HG03575 (cell line): ENCODE data around the gene ARPIN.
"Not testable (repeated sequence)": the region's sequence is repeated elsewhere in the genome, so short reads cannot be mapped to it uniquely, and the experiment has no call there.

Source experiments
- ATAC-seq: cut with Tn5 transposase; IDR thresholded peaks from one replicate; pipeline ENCODE4 v1.9.1; 2021; ENCODE audit not compliant: unreplicated experiment, insufficient number of reproducible peaks, low FRiP score; ENCODE audit errors: extremely low read depth

The ARPIN gene

DNA sequence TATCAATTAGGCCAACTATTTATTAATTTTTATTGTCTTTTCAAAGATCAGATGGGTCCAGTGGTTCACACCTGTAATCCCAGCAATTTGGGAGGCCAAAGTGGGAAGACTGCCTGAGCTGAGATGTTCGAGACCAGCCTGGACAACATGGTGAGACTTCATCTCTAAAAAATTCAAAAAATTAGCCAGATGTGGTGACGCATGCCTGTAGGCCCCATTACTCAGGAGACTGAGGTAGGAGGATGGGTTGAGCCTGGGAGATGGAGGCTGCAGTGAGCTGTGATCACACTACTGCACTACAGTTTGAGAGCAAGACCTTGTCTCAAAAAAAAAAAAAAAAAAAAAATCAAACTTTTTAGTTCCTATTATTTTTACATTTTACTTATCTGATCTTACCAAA, 27.1 kb downstream of the ARPIN start:
- ATAC-seq: no peak

DNA sequence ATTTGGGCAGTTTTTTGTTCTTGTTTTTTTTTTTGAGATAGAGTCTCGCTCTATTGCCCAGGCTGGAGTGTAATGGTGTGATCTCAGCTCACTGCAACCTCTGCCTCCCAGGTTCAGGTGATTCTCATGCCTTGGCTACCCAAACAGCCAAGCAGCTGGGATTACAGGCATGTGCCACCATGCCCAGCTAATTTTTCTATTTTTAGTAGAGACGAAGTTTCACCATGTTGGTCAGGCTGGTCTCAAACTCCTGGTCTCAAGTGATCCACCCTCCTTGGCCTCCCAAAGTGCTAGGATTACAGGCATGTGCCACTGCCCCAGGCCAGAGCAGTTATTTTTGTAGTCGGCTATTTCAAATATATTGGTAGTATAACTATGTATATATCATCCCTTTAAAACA, 27.6 kb downstream of the ARPIN start:
- ATAC-seq: not testable (repeated sequence)

DNA sequence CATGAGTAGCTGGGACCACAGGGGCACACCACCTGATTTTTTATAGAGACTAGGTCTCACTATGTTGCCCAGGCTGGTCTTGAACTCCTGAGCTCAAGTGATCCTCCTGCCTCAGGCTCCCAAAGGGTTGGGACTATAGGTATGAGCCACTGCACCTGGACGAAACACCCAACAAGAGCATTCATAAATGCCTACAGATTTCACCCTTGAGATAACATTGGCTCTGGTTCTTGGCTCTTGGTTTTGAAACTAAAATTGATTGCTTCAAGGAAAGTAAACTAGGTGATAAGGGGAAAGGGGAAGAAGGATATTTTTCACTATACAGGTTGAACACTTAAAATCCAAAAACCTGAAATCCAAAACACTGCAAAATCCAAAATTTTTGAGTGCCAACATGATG, 29.2 kb downstream of the ARPIN start:
- ATAC-seq: no peak

DNA sequence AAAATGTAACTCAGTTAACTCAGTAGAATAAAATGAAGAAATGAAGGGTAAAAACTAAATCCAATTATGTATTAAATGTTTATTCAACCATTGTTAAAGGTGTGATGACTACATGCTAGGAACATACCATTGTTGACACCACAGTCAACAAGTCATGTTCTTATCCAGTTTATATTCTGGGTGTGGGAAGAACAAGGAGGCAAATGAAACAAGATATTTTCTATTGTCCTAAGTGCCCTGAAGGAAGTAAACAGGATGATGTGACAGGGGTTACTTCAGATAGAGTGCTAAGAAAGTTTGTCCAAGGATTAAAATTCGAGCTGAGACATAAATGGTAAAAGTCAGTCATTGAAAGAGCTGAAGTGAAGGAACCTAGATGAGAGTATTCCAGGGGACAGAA, 32.0 kb downstream of the ARPIN start:
- ATAC-seq: no peak

DNA sequence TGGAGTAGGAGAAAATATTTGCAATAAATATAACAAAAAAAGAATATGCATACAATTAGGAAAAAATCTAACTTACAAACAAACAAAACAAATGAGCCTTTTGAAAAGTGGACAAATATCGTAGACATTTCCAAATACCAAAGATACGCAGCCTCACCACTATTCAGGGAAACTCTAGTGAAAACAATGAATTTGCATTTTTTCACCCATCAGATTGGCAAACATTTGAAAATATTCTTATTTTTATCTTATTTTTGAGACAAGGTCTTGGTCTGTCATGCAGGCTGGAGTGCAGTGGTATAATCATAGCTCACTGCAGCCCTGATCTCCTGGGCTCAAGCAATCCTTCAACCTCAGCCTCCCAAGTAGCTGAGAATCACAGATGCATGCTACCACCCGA, 34.4 kb downstream of the ARPIN start:
- ATAC-seq: no peak

DNA sequence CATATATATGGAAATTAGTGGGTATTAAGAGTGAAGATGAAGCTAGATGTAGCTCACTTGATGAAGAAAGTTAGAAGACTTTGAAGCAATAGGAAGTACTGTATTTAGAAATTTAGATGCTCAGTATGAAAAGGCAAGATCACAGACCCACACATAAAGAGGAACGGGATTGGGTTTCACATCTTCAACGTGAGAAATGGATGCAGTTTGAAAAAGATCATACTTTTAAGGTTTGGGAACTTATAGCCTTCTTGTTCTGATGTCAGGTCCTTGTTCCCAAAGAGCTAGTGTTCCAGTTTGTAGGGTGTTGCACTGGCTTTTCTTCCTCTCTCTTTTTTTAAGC, 35.7 kb downstream of the ARPIN start:
- no peak for ATAC-seq

DNA sequence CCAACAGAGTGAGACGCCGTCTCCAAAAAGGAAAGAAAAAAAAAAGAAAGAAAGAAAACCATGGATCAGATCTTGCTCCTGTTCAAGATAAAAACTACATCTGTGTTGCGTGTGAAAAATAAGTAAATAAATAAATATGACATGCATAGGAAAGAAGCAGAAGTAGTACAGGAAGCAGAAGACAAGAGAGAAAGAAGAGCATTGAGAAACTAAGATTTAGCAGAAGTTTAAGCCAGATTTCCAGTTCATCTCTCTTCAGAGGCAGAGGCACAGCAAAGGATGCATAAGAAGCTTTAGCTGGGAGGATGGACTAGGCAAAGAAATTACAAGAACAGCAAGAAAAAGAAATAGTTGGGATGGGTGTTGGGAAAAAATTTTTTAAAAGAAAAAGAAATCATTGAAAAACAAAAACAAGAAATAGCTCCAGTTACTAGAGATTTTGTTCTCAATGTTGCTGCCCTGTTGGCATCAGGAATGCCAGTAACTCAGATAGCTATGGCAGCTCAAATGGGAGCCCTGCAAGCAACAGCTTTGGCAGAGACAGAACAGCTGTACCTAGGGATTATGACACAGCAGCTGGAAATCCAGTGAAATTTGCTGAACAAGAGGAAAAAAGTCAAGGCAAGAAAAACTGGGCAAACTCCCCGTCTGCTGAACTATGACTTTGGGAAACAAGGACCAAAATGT, 36.2 kb downstream of the ARPIN start:
- ATAC-seq: no peak

DNA sequence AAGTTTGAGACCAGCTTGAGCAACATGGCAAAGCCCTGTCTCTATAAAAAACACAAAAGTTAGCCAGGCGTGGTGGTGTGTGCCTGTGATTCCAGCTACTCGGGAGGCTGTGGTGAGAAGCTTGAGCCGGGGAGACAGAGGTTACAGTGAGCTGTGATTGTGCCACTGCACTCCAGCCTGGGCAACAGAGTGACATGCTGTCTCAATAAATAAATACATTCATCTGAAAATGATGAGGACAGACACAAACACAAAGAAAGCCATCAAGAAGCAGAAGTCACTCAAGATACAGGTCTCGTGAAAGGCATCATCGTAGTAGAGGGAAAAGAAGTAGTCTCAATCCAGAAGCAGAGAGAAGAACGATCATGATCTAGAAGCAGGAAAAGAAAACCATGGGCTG, 37.0 kb downstream of the ARPIN start:
- no peak for ATAC-seq

DNA sequence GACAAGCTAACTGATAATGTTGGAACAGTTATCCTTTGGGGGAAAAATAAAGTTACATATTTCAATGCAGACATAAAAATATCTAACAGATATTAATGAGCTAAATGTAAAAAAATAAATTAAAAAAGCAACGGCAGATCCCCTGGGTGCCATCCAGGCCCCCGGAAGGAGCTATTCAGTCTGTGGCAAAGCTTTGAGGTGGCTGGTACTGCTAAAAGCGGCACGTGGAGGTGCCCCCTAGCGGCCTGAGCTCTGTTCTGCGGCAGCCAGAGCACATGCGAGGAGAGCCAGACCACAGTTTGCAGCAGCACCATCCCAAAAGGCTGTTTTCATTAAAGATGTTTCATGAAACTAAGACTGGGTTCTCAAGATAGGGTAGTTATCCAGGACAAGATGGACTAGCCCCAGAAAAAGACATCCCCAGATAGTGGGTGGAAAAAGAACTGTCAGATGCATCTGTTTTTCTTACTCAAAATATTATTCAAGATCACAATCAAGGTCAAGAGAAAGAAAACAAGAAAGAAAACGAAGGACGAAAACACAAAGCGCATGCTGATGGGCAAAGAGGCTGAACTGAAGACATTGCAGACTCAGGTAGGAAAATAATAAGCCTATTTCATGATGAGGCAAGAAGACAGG, 37.7 kb downstream of the ARPIN start:
- no peak for ATAC-seq

DNA sequence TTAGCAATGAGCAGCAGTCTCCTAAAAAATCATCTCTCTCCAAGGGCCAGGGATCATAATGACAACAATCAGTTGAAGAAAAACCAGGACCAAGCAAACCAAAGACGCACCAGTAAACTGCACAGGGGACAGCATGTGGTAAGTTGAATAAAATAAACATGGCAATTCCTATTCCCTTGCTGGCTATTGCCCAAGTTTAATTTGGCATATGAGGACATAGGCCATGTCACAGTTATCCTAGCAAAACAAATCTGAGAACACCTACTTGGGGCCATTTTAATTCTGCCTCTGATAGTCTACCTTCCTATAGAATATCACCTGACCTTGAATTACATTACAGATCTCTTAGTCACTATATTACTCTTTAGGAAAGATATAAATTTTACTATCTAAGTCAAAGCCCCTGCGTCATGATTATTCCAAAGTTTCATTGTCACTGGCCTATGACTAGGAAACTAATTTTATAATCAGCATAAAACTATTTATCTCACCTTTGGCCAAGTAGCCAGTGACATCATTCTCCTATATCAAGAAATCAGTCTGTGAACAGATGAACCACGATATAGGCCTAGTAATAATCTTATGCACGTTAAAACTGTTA, 42.0 kb downstream of the ARPIN start:
- no peak for ATAC-seq

DNA sequence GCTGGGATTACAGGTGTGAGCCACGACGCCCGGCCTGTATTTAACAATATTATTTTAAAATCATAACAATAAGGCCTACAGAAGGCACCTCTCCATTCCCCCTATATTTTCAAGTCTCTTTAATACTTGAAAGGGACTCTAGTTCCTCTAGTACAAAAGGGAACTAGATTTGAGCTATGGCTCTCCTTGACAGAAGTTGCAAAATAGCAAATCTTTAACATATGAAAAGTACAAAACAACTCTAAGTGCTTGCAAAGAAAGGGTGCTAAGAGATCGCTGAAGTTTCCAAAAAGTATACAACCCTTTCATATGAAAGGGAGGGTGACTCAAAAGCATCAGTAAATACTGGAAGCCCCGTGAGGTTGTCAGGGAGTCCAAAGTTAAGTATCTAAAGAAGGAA, 42.7 kb downstream of the ARPIN start:
- ATAC-seq: no peak

DNA sequence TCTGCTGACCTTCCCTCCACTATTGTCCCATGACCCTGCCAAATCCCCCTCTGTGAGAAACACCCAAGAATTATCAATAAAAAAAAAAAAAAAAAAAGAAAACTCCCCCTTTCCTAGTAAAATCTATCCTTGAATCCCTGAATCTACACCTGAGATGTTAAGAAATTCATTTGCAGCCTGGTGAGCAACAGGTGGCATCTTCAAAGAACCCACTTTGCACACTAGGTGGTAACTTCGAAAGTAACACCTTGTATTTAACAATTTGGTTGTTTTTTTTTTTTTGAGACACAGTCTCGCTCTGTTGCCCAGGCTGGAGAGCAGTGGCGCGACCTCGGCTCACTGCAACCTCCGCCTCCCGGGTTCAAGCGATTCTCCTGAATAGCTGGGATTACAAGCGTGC, 43.3 kb downstream of the ARPIN start:
- ATAC-seq: not testable (repeated sequence)

DNA sequence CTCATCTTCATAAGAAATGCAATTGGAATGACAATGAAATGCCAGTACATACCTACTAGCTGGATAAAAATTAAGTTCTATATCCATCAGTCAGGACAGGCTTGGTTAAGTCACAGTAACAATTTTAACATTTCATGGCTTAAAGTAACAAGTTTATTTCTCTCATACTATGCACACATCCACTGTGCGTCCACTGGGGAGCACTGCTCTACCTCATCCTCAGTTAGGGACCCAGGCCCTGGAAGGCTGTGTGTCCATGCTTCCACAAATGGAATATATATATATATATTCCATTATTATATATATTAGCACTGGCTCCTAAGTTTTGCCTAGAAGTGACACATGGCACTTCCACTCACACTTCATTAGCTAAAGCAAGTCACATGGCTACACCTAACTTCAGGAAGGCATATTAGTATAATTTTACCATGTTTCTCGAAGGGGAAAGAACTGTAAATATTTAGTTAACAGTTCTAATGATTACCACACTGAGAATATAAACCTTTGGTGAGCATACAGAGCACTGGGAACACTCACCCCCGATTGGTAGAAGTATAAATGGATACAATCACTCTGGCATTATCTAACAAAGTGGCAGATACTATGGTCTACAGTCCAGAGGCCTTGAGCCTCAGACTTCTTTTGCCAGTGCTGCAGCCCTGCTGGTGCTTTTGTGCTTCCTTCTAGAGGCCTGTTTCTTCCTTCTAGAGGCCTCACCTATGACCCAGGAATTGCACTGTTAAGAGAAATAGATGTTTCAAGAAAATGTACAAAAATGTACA, 47.6 kb downstream of the ARPIN start:
- ATAC-seq: no peak

DNA sequence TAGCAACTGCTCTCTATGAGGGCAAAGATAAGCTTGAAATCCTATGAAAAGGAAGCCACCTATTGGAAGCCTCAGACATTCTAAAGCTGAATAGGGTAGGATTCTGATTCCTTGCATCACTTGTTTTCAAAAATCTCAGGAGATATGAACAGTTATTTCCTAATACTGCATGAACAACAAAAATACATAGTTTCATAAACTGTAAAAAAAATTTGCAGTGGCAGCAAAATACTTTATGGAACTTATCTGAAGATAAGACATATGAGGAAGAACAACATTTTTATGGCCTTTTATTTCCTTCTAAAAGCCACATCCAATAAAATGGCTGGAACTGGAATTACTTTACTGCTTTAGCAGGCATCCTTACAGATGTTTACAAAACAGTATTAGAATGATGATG, 48.8 kb downstream of the ARPIN start:
- no peak for ATAC-seq

DNA sequence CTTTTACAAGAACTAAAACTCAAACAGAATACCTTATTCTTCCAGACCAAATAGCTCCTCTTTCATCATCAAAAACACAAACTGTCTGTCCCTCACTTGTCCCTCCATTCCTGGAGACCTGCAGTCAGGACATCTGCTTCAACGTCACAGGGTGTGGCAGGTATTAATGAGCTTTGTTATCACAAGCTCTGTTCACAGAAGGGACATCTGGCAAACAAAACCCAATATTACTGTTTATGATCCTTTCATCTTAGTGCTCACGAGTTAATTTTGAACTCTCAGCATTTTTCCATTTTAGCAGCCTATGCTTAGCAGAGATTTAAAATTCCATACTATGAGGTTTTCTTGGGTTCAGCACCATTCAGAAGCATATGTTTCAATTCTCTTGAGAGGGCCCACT, 51.9 kb downstream of the ARPIN start:
- no peak for ATAC-seq

DNA sequence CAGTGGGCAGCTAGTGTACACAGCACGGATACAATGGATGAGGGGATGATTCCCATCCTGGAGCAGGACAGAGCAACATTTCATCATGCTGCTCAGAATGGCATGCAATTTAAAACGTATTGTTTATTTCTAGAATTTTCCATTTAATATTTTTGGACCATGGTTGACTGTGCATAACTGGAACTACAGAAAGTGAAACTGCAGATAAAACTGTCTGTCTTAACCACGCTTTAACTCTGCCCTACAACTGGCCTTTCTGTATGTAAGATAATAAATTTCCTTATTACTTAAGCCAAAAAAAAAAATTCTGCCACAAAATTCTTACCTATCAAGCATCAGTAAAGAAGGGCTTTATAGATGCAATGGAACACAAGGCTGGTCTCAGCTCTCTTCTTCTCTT, 52.3 kb downstream of the ARPIN start:
- ATAC-seq: no peak

DNA sequence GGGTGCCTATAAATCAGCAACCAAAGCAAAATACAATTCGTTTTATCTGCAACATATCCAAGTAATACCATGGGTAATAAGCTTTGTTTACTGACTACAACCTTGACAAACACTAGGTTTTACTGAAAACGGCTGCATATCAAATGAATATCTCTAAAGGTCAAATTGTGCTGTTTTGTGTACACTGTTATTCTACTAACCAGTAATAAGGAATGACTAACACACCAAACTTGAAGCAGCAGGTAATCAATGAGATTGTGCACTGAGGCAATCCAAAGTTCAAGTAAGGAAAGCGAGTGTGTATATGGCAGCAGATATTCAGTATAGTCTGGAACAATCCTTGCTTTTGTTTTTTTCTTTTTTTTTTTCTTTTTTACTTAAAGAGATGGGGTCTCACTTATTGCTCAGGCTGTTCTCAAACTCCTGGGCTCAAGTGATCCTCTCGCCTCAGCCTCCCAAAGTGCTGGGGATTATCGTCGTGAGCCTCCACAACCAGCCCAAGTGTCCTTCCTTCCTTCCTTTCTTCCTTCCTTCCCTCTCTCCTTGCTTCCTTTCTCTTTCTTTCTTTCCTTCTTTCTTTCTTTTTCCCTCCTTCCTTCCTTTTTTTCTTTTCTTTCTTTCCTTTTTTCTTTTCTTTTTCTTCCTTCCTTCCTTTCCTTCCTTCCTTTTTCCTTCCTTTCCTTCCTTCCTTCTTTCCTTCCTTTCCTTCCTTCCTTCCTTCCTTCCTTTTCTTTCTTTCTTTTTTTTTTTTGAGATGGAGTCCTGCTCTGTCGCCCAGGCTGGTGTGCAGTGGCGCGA, 53.9 kb downstream of the ARPIN start:
- no peak for ATAC-seq

DNA sequence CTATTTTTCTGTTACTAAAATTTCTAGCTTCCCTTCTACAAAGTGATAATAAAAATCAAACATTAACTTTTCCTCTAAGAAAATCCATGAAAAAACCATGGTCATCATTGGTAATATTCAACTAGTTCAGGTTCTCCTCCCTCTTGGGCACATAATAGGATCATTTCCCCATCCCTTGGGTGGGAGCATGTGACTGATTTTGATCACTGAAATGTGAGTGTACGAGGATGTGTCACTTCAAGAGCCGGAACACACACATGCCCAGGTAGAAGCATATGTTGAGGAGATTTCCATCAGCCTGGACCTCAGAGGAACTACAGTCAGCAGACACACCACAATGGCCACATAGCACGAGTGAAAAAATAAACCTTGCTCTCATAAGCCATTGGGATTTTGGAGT, 55.1 kb downstream of the ARPIN start:
- no peak for ATAC-seq

DNA sequence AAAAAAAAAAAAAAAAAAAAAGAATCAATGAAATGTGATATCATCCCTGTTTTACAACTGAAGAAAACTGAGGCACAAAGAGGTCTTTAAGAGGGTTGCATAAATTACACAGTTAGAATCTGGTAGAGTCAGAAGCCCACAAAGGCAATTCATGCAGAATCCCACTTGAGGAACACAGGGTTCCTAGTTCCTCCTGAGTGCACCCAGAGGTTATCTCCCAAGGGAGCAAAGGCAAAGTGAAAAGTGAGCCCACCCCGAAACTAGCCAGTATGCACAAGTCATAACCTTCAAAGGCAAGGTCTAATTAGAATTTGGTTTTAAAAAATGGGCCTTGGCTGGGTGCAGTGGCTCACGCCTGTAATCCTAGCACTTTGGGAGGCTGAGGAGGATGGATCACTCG, 56.8 kb downstream of the ARPIN start:
- ATAC-seq: no peak
